H1 (cell line): ENCODE data around the gene APAF1. TPM values are rescaled to one million over a fixed set of nuclear protein-coding genes. Genes with fewer than 3 reads are reported as not detected.
"Not testable (repeated sequence)": the region's sequence is repeated elsewhere in the genome, so short reads cannot be mapped to it uniquely, and the experiment has no call there.

ENCODE experiments used
- CTCF ChIA-PET: fragments of 300-600 bp; sonication (Branson Sonifier 250); formaldehyde crosslinking; loops from one replicate; lab custom pipeline; 2021; ENCODE audit not compliant: partially characterized antibody; lab: Charles Lee
- POLR2A ChIA-PET: fragments of 300-600 bp; sonication (Branson Sonifier 250); formaldehyde crosslinking; loops from one replicate; lab custom pipeline; 2021; ENCODE audit warnings: inconsistent platforms; ENCODE audit not compliant: partially characterized antibody; lab: Charles Lee
- DNase-seq, 2 experiments: peaks; one replicate each; pipeline versions ENCODE4 v3.0.0 to v3.0.0-alpha.2; 2010 to 2022; ENCODE audit warnings: low spot score in 2 of 2, low read depth in 1 of 2, mixed read lengths in 1 of 2
- FAIRE-seq: peaks from 2 replicates; lab custom pipeline; 2011; peaks lifted over from hg19 to GRCh38; lab: Jason Lieb, UNC
- H2AFZ ChIP-seq: 2 replicates; pipeline ENCODE4 v1.8.1; 2012; ENCODE audit warnings: low read length, inconsistent platforms
- H2AK5ac ChIP-seq: 2 replicates; pipeline ENCODE4 v1.6.1; 2013; ENCODE audit warnings: low read depth, low read length
- H2BK120ac ChIP-seq: replicated peaks from 2 replicates; pipeline ENCODE3; 2013; ENCODE audit warnings: low read depth, low read length, inconsistent platforms
- H2BK12ac ChIP-seq: 2 replicates; pipeline ENCODE4 v1.6.1; 2013; ENCODE audit warnings: low read depth, low read length
- H2BK15ac ChIP-seq: 2 replicates; pipeline ENCODE4 v1.6.1; 2013; ENCODE audit warnings: low read length
- H2BK20ac ChIP-seq: 2 replicates; pipeline ENCODE4 v1.6.1; 2013; ENCODE audit warnings: low read length
- H2BK5ac ChIP-seq: 2 replicates; pipeline ENCODE4 v1.6.1; 2013; ENCODE audit warnings: low read depth, low read length
- H3K14ac ChIP-seq: 2 replicates; pipeline ENCODE4 v1.6.1; 2013; ENCODE audit warnings: inconsistent platforms; ENCODE audit not compliant: insufficient read length
- H3K18ac ChIP-seq: 2 replicates; pipeline ENCODE4 v1.6.1; 2013; ENCODE audit warnings: low read length; ENCODE audit errors: extremely low read depth
- H3K23ac ChIP-seq: 2 replicates; pipeline ENCODE4 v1.6.1; 2013; ENCODE audit warnings: inconsistent platforms; ENCODE audit not compliant: insufficient read length
- H3K23me2 ChIP-seq: 2 replicates; pipeline ENCODE4 v1.6.1; 2013; ENCODE audit warnings: low read depth, low read length
- H3K27ac ChIP-seq: 2 replicates; pipeline ENCODE4 v1.6.1; 2011; ENCODE audit warnings: low read depth, low read length, inconsistent platforms
- H3K27me3 ChIP-seq, 4 experiments: replicated peaks in 1 of 4; 1 replicate in 1 of 4; 2 replicates in 3 of 4; pipeline versions ENCODE4 v1.6.1 to v1.8.1; 2011 to 2013; ENCODE audit warnings: low read length in 3 of 4, mild to moderate bottlenecking in 3 of 4, inconsistent platforms in 2 of 4, mixed read lengths in 2 of 4, moderate library complexity in 1 of 4; ENCODE audit not compliant: control insufficient read depth in 3 of 4, insufficient read depth in 3 of 4; ENCODE audit errors: extremely low read depth in 1 of 4
- H3K36me3 ChIP-seq, 4 experiments: 2 replicates each; pipeline versions ENCODE4 v1.6.1 to v1.8.1; 2011 to 2013; ENCODE audit warnings: mild to moderate bottlenecking in 4 of 4, low read length in 3 of 4, moderate library complexity in 2 of 4, control low read depth in 1 of 4, inconsistent platforms in 1 of 4; ENCODE audit not compliant: insufficient read depth in 4 of 4, control insufficient read depth in 2 of 4
- H3K4ac ChIP-seq: replicated peaks from 2 replicates; pipeline ENCODE3; 2013; ENCODE audit warnings: low read length, low read depth, mixed read lengths, inconsistent platforms; ENCODE audit not compliant: insufficient read length
- H3K4me1 ChIP-seq, 4 experiments: replicated peaks in 1 of 4; 1 replicate in 1 of 4; 2 replicates in 3 of 4; pipeline versions ENCODE4 v1.6.1 to v1.8.1; 2011 to 2013; ENCODE audit warnings: low read length in 3 of 4, inconsistent platforms in 2 of 4, mixed read lengths in 1 of 4; ENCODE audit not compliant: insufficient read depth in 4 of 4, control insufficient read depth in 3 of 4
- H3K4me2 ChIP-seq, 2 experiments: 2 replicates each; pipeline versions ENCODE4 v1.6.1 to v1.8.1; 2011 to 2013; ENCODE audit warnings: low read depth in 2 of 2, low read length in 2 of 2, control low read depth in 1 of 2, inconsistent platforms in 1 of 2, mild to moderate bottlenecking in 1 of 2; ENCODE audit not compliant: insufficient read depth in 1 of 2
- H3K4me3 ChIP-seq, 4 experiments: fragments of 200-600, 300-600 bp in 1 of 4; sonication (generic), shearing (Covaris generic), sonication (Bioruptor Twin) in 1 of 4; 2 replicates each; pipeline versions ENCODE4 v1.5.1 to v1.8.1; 2011 to 2016; ENCODE audit warnings: low read length in 4 of 4, low read depth in 3 of 4, control low read depth in 2 of 4, inconsistent platforms in 2 of 4, mild to moderate bottlenecking in 2 of 4, mixed read lengths in 1 of 4, moderate library complexity in 1 of 4; ENCODE audit not compliant: insufficient read depth in 2 of 4; ENCODE audit errors: extremely low read depth in 1 of 4
- H3K56ac ChIP-seq: replicated peaks from 2 replicates; pipeline ENCODE3; 2013; ENCODE audit warnings: low read depth, mild to moderate bottlenecking, mixed read lengths, low read length, inconsistent platforms; ENCODE audit not compliant: insufficient read length
- H3K79me1 ChIP-seq: 2 replicates; pipeline ENCODE4 v1.6.1; 2013; ENCODE audit warnings: low read depth, low read length, control low read depth
- H3K79me2 ChIP-seq, 2 experiments: 2 replicates each; pipeline versions ENCODE4 v1.6.1 to v1.8.1; 2012 to 2013; ENCODE audit warnings: low read length in 2 of 2, mild to moderate bottlenecking in 2 of 2, inconsistent platforms in 1 of 2; ENCODE audit not compliant: insufficient read depth in 2 of 2, control insufficient read depth in 1 of 2
- H3K9ac ChIP-seq, 4 experiments: replicated peaks in 1 of 4; 1 replicate in 1 of 4; 2 replicates in 3 of 4; pipeline versions ENCODE4 v1.6.1 to v1.8.1; 2011 to 2013; ENCODE audit warnings: low read depth in 3 of 4, low read length in 3 of 4, control low read depth in 2 of 4, mild to moderate bottlenecking in 2 of 4, moderate library complexity in 2 of 4, inconsistent platforms in 1 of 4; ENCODE audit errors: extremely low read depth in 1 of 4
- H3K9me3 ChIP-seq, 2 experiments: 2 replicates each; pipeline versions ENCODE4 v1.6.1 to v1.8.1; 2012 to 2013; ENCODE audit warnings: mild to moderate bottlenecking in 2 of 2, moderate library complexity in 2 of 2, control low read depth in 1 of 2, inconsistent platforms in 1 of 2, low read depth in 1 of 2, low read length in 1 of 2, mixed read lengths in 1 of 2; ENCODE audit not compliant: insufficient read depth in 2 of 2
- H4K20me1 ChIP-seq, 2 experiments: replicated peaks in 1 of 2; 2 replicates each; pipeline versions ENCODE3 to v1.8.1; 2011 to 2013; ENCODE audit warnings: inconsistent platforms in 2 of 2, low read length in 2 of 2, mild to moderate bottlenecking in 1 of 2; ENCODE audit not compliant: insufficient read depth in 2 of 2, control insufficient read depth in 1 of 2
- H4K5ac ChIP-seq: 2 replicates; pipeline ENCODE4 v1.6.1; 2013; ENCODE audit warnings: low read length, low read depth, mixed read lengths, inconsistent platforms; ENCODE audit not compliant: insufficient read length
- H4K8ac ChIP-seq: 2 replicates; pipeline ENCODE4 v1.8.0; 2013; ENCODE audit warnings: mild to moderate bottlenecking, moderate library complexity, low read length, inconsistent platforms; ENCODE audit not compliant: insufficient read depth; ENCODE audit errors: extremely low read depth
- H4K91ac ChIP-seq: replicated peaks from 2 replicates; pipeline ENCODE3; 2013; ENCODE audit warnings: low read length, mixed read lengths, inconsistent platforms; ENCODE audit not compliant: insufficient read length
- WGBS, 2 experiments: shearing (Covaris generic) in 1 of 2; methylation state at CpG; one replicate each; pipeline versions ENCODE4 v1.1.6 to v1.1.7; 2013 to 2015; ENCODE audit warnings: low lambda C conversion rate in 2 of 2, mixed read lengths in 2 of 2, inconsistent platforms in 1 of 2, low coverage in 1 of 2, missing lambda C conversion rate in 1 of 2; ENCODE audit not compliant: insufficient replicate concordance in 2 of 2, insufficient coverage in 1 of 2, insufficient read length in 1 of 2; ENCODE audit errors: extremely low coverage in 1 of 2, missing lambda C conversion rate in 1 of 2; 5-methylcytosine and 5-hydroxymethylcytosine counted together
- polyA plus RNA-seq, 7 experiments: library from polyadenylated mRNA; depleted of rRNA in 3 of 7; stranded (reverse) in 5 of 7; unstranded in 2 of 7; fragments of >200 nt in 5 of 7; fragments of 200-250 nt in 2 of 7; gene quantifications; 1 replicate in 5 of 7; 2 replicates in 1 of 7; 4 replicates in 1 of 7; pipeline versions ENCODE4 v1.2.1 to v1.2.3, GENCODE V29; 2011 to 2013; ENCODE audit warnings: missing spikeins in 2 of 7, mixed read lengths in 2 of 7
- total RNA-seq: library from RNA; stranded (reverse); fragmentation: NEBNext Ultra II Directional; extraction: Animal tissue kit (Norgen Biotek cat#: 25700); gene quantifications from 2 replicates; pipeline ENCODE4 v1.2.1, GENCODE V29; 2021

Gene APAF1
- total and polyA plus RNA-seq, 2 of the 8 experiments (the other 6 are each of a cell fraction or from before 2014, with no cell fraction given) = 4.7 to 22.6 TPM

- CTCF ChIA-PET = interaction anchor here (1.4 kb wide), 1 partner anchor 76 kb away, joined by 3 read pairs; no protein-coding TSS in a partner anchor
Observed at GRCh38 chr12:98642801-98643200, 2.3 kb upstream of the APAF1 start.

More at GRCh38 chr12:98642801-98643200, 2.3 kb upstream of the APAF1 start:
- H3K9me3 ChIP-seq, POLR2A ChIA-PET, H3K23me2 ChIP-seq, H3K4me1 ChIP-seq, H3K4ac ChIP-seq, H3K23ac ChIP-seq, H2BK20ac ChIP-seq, FAIRE-seq, H4K91ac ChIP-seq, H3K4me2 ChIP-seq, H2AK5ac ChIP-seq, H3K36me3 ChIP-seq, H2BK120ac ChIP-seq, H2BK5ac ChIP-seq, H3K18ac ChIP-seq, H3K27me3 ChIP-seq, H2BK15ac ChIP-seq, H4K20me1 ChIP-seq, H3K56ac ChIP-seq, H4K5ac ChIP-seq, DNase-seq, H4K8ac ChIP-seq, H3K79me1 ChIP-seq, H2BK12ac ChIP-seq, H3K14ac ChIP-seq, H2AFZ ChIP-seq, H3K9ac ChIP-seq, H3K27ac ChIP-seq: not testable (repeated sequence)
- Histone ChIP-seq H3K4me3 (peak overlapping the region in 1 of 4 experiments; percentile 78; a peak in 2 of 8 replicates), H3K79me2 (peaks cover 0 to 16% of the 10 kb centered on the region in 2 experiments; a peak in 2 of 4 replicates)
- 86% methylated on average over 5 of the region's 5 CpGs; no CpG with 5 or more reads in 1 of the 2 experiments for WGBS, 2 experiments
